ENCODE data around the gene BRD4.

BRD4 gene

GRCh38 chr19:15187026-15188007 is 145.0 kb downstream of the BRD4 start:
- no peak for DNase-seq
